Raji (cell line): ENCODE data around the gene CARHSP1.

Experiments used
- POLR2A ChIP-seq: IDR thresholded peaks from 2 replicates; pipeline ENCODE4 v1.6.1; 2011; ENCODE audit warnings: low read depth, low read length, control low read depth; ENCODE audit not compliant: insufficient read depth

CARHSP1 gene

DNA sequence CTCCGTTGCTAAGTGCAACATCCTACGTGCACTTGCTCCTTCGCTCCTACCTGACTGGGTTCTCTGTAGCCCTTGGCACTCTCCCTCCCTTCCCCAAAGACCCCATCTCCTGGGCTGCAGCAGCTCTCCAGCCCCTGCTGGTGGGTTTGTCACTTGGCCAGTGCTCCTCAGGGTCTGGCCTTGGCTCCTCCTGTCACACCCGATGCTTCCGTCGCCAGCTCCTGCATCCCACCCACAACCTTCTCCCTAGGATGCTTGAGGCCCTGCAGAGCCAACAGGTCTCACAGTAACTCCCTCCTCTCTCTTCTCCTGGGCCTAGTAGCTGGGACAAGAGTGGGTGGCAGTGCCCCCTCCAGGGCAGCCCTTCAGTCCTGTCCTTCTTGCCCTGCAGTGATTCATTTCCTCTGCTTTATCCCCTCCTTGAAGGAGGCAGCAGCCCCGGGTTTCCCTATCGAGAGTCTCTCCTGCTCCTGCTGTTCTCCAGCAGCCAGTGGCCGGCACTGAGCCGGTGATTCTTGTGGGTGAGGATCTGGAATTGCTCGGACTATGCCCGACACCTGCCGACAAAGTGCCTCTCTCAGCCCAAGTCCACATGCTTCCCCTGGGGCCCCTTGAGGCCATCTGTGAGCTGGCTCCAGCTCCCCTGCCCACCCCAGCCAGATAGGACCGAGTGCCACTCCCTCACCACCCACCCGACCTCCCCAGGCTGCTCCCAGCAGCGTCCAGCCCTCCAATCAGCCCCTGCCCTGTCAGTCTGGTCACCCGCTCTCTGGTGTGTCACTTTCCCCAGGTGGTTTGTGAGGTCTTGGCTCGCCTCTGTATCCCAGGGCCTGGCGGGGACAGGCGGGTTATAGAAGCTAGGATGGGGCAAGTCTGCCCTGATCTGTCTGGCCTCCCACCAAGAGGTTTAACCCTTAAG lies 17.1 kb upstream of the CARHSP1 start:
- no peak for TF ChIP-seq POLR2A

DNA sequence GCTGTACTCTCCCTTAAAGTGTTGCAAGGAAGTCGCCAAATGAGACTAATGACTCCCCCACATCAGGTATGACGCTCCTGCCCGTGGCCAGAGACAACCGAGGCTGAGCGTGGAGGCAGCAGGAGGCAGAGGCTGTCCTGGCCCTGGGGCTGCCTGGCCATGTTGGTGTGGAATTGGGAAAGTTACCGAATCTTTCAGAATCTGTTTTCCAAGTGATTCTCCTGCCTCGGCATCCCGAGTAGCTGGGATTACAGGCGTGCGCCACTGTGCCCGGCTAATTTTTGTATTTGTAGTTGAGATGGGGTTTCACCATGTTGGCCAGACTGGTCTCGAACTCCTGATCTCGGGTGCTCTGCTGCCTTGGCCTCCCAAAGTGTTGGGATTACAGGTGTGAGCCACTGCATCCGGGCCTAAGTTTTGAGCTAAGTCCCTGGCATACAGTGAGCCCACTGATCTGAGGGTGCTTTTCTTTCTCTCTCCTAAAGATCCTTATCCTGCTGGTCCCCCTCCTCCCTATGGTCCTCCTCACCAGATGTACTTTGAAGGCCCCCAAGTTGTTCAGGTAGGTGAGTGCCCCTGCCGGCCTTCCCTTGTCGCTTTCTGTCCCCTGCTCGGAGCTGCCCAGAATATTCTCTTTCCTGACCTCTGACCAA lies 14.0 kb upstream of the CARHSP1 start:
- TF ChIP-seq POLR2A: no peak

DNA sequence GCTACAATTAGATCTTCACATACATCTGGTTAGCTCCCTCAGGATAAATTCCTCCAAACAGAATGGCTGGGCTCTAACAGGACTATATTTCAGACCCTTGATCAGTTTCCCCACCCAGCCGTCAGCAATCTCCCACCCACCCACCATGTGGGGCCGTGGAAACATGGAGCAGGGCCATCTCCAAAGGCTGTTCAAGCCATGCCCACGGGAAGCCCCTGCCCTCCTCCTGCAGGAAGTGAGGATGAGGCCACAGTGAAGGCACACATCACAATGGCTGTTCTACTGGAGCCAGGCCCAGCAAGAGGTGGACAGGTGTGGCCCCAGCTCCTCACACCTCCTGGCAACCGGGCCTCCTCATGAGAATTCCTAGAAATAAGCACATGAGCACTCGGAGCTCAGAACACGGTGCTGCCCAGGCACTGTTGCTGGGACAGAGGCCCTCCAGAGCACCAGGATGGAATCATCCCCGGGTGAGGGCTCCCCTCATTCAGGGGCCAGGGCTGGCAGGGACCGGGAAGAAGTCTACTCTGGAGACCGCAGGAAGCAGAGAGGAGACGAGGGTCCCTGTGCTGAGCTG lies 13.3 kb upstream of the CARHSP1 start, which contains the start of gene LITAFD:
LITAFD (plus strand) TSS at position 311 of the 577 bp plus-strand sequence. CDS start 2,005 bp downstream, outside the sequence.
- no peak for TF ChIP-seq POLR2A

DNA sequence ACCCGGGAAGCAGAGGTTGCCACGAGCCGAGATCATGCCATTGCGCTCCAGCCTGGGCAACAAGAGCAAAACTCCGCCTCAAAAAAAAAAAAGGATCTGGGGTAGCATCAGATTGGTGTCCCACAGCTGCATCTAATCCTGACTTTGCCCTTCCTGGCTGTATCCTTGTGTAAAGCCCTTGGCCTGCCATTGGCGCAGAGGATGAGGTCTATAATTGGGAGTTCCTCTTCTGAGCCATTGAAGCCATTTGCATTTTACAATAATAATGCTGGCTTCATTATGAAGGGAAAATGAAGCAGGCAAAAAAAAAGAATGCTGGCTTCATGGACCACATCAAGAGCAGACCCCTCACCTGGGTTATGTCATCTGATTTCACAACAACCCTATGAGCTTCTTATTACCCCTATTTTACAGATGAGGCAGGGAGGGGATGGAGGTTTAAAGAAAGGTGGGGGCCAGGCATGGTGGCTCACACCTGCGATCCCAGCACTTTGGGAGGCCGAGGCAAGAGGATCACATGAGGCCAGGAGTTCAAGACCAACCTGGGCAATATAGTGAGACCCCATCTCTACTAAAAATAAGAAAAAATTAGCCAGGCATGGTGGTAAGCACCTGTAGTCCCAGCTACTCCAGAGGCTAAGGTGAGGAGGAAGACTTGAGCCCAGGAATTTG lies 12.2 kb upstream of the CARHSP1 start:
- TF ChIP-seq POLR2A: no peak

DNA sequence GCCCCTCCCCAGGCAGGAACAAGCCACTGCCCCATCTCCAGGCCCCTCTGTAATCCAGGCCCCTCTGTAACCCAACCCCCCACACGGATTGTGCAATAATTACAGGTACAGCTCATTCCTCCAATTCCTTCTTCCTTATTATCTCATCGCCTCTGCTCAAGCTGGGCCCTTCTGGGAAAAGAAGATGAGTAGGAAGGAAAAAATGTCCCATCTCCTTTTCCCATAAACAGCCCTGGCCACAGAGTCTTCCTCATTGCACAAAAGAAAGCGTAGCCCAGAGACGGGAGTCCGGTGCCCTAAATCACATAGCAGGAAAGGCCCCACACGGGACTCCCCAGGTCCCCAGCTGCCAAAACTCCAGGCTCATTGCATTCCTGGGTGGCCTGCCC lies 9.7 kb upstream of the CARHSP1 start:
- TF ChIP-seq POLR2A: no peak

DNA sequence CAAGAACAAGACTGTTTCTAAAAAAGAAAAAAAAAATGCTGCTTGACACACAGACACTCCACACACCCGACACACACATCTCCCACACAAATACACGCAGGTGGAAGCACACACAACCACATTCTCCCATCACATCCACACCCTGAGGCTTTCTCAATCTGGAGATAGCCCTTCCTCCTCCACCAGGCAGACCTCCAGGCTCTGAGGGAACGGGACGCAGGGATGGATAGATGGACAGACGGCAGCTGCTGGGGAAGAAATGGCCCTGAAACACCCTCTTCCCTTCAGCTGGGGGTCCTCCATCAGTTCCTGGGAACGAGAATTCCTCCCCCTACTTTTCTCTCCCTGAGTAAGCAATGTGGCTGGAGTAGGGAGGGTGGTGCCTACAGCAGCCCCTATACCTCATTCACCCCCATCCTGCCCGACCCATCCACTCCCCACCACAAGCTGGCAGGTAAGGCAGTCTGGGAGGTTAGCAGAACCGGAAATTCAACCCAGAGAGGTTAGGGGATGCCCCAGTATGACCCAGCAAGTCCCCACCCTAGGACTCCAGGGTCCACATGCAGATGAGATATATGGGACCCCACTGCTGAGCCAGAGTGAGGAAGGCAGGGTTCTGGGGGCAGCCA lies 9.2 kb upstream of the CARHSP1 start:
- no peak for TF ChIP-seq POLR2A

DNA sequence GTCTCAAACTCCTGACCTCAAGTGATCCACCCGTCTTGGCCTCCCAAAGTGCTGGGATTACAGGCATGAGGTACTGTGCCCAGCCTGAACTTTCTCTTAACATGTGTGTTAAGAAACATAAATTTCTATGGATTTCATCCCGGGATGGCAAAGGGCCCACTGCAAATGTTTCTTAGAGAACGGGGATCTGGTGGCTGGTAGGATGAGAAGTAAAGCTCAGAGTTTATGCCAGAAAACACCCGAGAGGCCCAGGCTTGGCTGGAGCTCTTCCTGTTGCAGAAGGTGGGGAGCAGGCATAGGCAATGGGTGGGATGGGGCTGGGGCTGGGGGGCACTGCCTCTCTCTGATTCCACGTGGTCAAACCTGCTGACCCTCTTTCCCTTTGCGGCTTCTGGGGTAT lies 5.6 kb upstream of the CARHSP1 start:
- TF ChIP-seq POLR2A: no peak

DNA sequence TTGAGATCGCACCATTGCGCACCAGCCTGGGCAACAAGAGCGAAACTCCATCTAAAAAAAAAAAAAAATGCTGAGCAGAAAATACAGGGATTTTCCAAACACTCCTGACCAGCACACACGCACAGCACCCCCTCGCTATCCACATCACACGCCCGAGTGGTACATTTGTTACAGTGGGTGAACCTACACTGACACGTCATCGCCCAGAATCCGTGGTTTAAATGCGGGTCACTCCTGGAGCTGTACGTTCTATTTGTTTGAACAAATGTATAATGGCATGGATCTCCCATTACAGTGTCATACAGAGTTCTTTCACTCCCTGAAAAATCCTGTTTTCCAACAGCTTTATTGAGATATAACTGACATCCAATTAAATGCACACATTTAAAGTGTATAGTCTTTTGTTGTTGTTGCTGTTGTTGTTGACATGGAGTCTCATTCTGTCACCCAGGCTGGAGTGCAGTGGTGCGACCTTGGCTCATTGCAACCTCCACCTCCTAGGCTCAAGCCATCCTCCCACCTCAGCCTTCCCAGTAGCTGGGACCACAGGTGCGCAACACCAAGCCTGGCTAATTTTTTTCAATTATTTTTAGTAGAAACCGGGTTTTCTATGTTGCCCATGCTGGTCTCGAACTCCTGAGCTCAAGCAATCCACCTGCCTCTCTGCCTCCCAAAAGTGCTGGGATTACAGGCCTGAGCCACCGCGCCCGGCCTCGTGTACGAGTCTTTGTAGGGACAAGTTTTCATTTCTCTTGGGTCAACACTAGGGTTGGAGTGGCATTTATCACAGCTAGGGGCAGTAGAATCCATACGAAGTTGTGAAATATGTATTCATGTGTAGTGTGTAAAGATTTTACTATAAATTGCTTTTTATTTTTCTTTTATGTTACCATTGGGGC lies 4.4 kb upstream of the CARHSP1 start:
- TF ChIP-seq POLR2A: no peak

DNA sequence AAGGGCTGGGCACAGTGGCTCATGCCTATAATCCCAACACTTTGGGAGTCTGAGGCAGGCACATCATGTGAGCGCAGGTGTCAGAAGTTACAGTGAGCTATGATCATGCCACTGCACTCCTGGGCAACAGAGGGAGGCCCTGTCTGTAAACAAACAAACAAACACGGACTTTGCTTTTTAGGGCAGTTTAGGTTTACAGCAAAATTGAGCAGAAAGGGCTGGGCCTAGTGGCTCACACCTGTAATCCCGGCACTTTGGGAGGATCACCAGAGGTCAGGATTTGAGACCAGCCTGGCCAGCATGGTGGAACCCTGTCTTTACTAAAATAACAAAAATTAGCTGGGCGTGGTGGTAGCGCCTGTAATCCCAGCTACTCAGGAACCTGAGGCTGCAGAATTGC lies 3.3 kb upstream of the CARHSP1 start:
- no peak for TF ChIP-seq POLR2A

DNA sequence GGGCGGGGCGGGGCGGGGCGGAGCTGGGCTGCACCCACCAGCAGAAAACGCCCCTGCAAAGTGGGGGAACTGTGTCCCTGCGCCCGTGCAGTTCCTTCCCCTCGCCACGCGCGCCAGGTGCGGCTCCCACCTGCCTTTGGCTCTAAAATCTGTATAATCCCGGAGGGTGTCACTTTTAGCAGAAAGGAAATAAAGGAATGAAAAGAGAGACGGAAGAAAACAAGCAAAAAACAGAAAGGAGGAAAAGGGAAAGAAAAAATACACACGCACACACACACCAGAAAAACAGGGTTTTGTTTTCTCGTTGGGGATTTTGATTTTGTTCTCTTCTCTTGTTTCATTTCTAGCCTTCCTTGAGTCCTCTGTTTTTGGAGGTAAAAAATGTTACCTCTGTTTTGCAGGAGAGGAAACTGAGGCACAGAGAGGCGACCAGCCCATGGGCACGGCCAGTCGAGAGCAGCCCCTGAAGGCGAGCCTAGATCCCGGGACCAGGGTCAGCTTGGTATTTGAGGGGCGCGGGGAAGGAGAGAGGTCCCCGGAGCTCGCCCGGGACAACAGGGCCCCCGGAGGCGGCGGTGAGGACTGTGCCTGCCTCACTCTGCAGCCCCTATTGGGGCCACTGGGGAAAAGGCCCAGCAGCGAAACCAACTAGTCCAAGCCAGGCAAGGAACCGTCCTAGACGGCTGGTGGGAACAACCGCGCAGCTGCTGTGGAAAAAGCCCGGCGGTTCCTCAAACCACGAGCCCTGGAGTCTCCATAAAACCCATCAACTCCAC lies 594 bp upstream of the CARHSP1 start:
- TF ChIP-seq POLR2A: peak; percentile 51; the same call in 1 of the 2 replicates

DNA sequence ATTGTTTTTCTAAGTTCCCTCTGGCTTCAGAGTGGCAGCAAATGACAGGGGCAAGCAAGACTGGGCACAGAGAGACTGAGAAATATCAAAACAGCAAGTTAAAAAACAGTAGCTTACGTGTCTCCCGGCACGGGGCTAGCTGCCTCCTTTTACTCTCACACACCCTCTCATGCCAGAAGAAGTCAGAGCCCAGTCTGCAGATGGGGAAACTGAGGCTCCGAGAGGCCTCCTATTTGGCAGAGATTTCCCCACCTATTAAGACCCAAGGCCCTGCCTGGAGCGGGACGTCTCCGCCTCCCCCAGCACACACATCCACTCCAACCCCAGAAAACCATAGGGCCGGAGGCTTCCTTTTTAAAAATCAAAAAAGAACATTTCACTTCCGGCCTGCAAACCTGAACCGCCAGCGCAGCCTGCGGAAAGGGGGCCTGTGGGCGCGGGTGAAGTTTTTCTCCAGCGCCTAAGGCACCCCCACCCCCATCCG lies 832 bp downstream of the CARHSP1 start:
- no peak for TF ChIP-seq POLR2A

DNA sequence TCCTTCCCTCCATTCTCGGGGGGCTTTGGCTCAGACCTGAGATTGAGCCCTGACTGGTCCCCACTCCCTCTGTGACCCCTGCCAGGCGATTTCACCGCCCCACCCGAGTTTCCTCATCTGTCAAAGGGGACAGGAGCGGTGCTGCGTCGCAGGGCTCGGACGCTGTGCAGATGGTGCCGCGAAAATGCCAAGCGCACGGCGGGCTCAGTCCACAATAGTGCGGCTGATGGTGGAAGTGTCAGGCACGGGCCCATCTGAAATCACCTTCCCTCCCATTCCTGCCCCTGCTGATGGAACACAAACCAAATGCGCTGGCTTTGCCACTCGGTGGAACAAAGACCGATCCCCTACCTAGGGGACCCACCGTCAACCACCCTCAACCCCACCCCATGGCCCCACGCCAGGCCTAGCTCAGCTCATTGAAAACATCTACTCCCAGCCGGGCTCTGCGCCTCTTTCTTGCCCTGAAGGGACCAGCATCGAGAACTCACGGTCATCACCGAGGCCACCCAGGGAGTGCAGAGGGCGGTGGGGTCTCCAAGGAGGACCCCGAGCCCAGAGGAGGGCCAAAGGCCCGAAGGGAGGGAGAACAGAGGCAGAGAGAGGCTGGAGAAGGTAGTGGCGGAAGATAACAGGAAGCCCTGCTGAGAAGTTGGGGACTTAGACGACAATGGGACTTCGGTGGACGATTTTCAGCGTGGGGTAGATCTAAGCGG lies 1.4 kb downstream of the CARHSP1 start:
- no peak for TF ChIP-seq POLR2A

DNA sequence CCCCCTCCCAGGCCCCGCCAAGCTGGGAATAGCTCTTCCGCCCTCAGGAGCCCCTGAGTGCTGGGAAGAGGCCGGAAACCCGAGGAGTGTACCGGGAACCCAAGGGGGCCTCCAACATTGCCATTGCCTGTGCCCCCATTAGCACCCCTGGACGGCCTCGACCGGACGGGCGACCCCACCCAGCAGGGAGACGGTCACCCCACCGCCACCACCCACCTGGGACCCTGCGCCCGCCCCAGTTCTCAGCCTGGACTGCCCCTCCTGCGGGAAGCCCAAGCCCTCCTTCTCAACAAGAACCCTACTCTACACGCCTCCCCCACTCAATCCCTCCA lies 2.0 kb downstream of the CARHSP1 start:
- no peak for TF ChIP-seq POLR2A
